ENCODE measurements around the gene ATG16L2.
"Not testable (repeated sequence)": the region's sequence is repeated elsewhere in the genome, so short reads cannot be mapped to it uniquely, and the experiment has no call there.

Gene ATG16L2

DNA sequence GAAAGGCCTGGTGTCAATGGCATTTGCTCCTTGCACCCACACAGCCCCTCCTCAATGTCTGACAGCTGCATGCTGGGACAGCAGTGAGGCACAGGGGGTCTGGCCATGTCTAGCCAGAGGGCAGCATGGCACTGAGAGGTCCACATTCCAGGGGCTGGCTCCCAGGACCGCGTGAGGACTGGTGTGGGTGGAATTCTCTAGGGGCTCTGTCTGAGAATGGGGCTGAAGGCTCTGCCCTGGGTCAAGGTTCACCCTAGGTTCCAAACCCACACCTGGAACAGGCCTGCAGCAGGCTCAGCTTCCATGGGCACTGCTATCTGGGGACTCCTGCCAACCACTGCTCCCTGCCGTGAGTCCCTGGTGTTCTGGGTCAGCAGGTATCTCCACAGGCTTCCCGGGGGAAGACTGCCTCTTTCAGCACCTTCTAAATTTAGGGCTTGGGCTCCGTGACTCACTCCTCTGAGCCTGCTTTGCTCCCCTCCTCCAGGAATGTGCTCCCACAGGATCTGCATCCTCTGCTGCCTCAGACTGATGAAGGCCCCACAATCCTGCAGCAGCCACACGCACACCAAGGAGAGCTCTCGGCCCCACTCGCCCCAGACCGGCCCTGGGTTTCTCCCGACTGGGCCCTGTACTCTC is 24.6 kb upstream of the ATG16L2 start:
- Histone ChIP-seq H3K9me3 (ENCODE audit: control insufficient read depth, insufficient read depth, low read depth, low read length) (no peaks in the 10 kb centered on the region), H3K27ac (ENCODE audit: extremely low read depth, low read depth, low read length) (no peak overlapping the region), H3K4me3 (ENCODE audit: low read depth, low read length) (no peak overlapping the region), H3K36me3 (ENCODE audit: control insufficient read depth in 2 of 2, insufficient read depth in 1 of 2, low read length in 2 of 2) (no peaks in the 10 kb centered on the region), H3K4me1 (ENCODE audit: control insufficient read depth, insufficient read depth, low read length) (no peaks in the 10 kb centered on the region)
- TF ChIP-seq, protein P1, sequence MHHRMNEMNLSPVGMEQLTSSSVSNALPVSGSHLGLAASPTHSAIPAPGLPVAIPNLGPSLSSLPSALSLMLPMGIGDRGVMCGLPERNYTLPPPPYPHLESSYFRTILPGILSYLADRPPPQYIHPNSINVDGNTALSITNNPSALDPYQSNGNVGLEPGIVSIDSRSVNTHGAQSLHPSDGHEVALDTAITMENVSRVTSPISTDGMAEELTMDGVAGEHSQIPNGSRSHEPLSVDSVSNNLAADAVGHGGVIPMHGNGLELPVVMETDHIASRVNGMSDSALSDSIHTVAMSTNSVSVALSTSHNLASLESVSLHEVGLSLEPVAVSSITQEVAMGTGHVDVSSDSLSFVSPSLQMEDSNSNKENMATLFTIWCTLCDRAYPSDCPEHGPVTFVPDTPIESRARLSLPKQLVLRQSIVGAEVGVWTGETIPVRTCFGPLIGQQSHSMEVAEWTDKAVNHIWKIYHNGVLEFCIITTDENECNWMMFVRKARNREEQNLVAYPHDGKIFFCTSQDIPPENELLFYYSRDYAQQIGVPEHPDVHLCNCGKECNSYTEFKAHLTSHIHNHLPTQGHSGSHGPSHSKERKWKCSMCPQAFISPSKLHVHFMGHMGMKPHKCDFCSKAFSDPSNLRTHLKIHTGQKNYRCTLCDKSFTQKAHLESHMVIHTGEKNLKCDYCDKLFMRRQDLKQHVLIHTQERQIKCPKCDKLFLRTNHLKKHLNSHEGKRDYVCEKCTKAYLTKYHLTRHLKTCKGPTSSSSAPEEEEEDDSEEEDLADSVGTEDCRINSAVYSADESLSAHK (tag by site-specific recombination; IDR thresholded peaks at IDR 0.05), result no peak
- TF ChIP-seq ZIC2 (tag by site-specific recombination; IDR thresholded peaks at IDR 0.05) (peak; percentile 84), ZNF585B (tag by site-specific recombination; IDR thresholded peaks at IDR 0.05) (no peak), YY1 (tag by site-specific recombination; IDR thresholded peaks at IDR 0.05) (no peak), ZBTB21 (tag by site-specific recombination; IDR thresholded peaks at IDR 0.05) (no peak), ZNF670 (tag by site-specific recombination; IDR thresholded peaks at IDR 0.05; ENCODE audit: low read depth) (no peak), ZNF768 (tag by site-specific recombination; IDR thresholded peaks at IDR 0.05) (no peak), ZNF426 (tag by site-specific recombination; IDR thresholded peaks at IDR 0.05) (no peak), ZNF394 (tag by site-specific recombination; IDR thresholded peaks at IDR 0.05; ENCODE audit: borderline replicate concordance) (no peak), ZNF629 (tag by site-specific recombination; IDR thresholded peaks at IDR 0.05) (no peak), ZEB2 (tag by site-specific recombination; IDR thresholded peaks at IDR 0.05) (no peak), GLIS1 (tag by site-specific recombination; IDR thresholded peaks at IDR 0.05) (peak; percentile 23; the same call in 1 of the 2 replicates)
- TF ChIP-seq, protein P2, sequence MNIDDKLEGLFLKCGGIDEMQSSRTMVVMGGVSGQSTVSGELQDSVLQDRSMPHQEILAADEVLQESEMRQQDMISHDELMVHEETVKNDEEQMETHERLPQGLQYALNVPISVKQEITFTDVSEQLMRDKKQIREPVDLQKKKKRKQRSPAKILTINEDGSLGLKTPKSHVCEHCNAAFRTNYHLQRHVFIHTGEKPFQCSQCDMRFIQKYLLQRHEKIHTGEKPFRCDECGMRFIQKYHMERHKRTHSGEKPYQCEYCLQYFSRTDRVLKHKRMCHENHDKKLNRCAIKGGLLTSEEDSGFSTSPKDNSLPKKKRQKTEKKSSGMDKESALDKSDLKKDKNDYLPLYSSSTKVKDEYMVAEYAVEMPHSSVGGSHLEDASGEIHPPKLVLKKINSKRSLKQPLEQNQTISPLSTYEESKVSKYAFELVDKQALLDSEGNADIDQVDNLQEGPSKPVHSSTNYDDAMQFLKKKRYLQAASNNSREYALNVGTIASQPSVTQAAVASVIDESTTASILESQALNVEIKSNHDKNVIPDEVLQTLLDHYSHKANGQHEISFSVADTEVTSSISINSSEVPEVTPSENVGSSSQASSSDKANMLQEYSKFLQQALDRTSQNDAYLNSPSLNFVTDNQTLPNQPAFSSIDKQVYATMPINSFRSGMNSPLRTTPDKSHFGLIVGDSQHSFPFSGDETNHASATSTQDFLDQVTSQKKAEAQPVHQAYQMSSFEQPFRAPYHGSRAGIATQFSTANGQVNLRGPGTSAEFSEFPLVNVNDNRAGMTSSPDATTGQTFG (tag by site-specific recombination; IDR thresholded peaks at IDR 0.05; ENCODE audit: borderline replicate concordance), result no peak
- CTCF ChIA-PET, result interaction anchor here (0.6 to 2.5 kb wide), 2 partner anchors 65 to 569 kb away, joined by 3 to 15 read pairs; no protein-coding TSS in a partner anchor
- POLR2A ChIA-PET, result no interaction called here

- H3K9me3 ChIP-seq (ENCODE audit: control insufficient read depth, insufficient read depth, low read depth, low read length); CTCF ChIA-PET; H3K4me1 ChIP-seq (ENCODE audit: control insufficient read depth, insufficient read depth, low read length); POLR2A ChIA-PET; H3K27ac ChIP-seq (ENCODE audit: extremely low read depth, low read depth, low read length); H3K36me3 ChIP-seq (ENCODE audit: control insufficient read depth in 2 of 2, insufficient read depth in 1 of 2, low read length in 2 of 2); H3K4me3 ChIP-seq (ENCODE audit: low read depth, low read length): not testable (repeated sequence)
- TF ChIP-seq ZNF335 (tag by site-specific recombination; conservative IDR thresholded peaks at IDR 0.05), result 0 out of 2 replicates have a peak, but pooled peaks have one; percentile 36
Observed at GRCh38 chr11:72791228-72791627, 23.0 kb upstream of the ATG16L2 start.

GRCh38 chr11:72792437-72793021 is 21.7 kb upstream of the ATG16L2 start:
- H3K27ac ChIP-seq (ENCODE audit: extremely low read depth, low read depth, low read length), result no peak overlapping the region
- no peak overlapping the region for H3K4me3 ChIP-seq (ENCODE audit: low read depth, low read length)
- ChIA-PET POLR2A (interaction anchor here (0.6 to 2.8 kb wide), 3 partner anchors 14 to 67 kb away, joined by 4 to 12 read pairs (median 6); no protein-coding TSS in a partner anchor), CTCF (interaction anchor here (0.5 to 4.0 kb wide), 13 partner anchors 21 to 848 kb away, joined by 3 to 57 read pairs (median 4); no protein-coding TSS in a partner anchor)
- H3K9me3 ChIP-seq (ENCODE audit: control insufficient read depth, insufficient read depth, low read depth, low read length), result no peaks in the 10 kb centered on the region
- no peaks in the 10 kb centered on the region for H3K36me3 ChIP-seq (ENCODE audit: control insufficient read depth in 2 of 2, insufficient read depth in 1 of 2, low read length in 2 of 2)
- no peaks in the 10 kb centered on the region for H3K4me1 ChIP-seq (ENCODE audit: control insufficient read depth, insufficient read depth, low read length)
- TF ChIP-seq ZNF521 (tag by site-specific recombination; IDR thresholded peaks at IDR 0.05) (no peak), BCL11B (tag by site-specific recombination; IDR thresholded peaks at IDR 0.05; ENCODE audit: low read depth) (no peak), ZNF664 (tag by site-specific recombination; IDR thresholded peaks at IDR 0.05) (no peak), MYNN (tag by site-specific recombination; IDR thresholded peaks at IDR 0.05; ENCODE audit: borderline replicate concordance) (no peak), ZNF639 (tag by site-specific recombination; IDR thresholded peaks at IDR 0.05) (no peak)
- TF ChIP-seq, protein P3, sequence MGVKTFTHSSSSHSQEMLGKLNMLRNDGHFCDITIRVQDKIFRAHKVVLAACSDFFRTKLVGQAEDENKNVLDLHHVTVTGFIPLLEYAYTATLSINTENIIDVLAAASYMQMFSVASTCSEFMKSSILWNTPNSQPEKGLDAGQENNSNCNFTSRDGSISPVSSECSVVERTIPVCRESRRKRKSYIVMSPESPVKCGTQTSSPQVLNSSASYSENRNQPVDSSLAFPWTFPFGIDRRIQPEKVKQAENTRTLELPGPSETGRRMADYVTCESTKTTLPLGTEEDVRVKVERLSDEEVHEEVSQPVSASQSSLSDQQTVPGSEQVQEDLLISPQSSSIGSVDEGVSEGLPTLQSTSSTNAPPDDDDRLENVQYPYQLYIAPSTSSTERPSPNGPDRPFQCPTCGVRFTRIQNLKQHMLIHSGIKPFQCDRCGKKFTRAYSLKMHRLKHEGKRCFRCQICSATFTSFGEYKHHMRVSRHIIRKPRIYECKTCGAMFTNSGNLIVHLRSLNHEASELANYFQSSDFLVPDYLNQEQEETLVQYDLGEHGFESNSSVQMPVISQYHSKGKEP (tag by site-specific recombination; IDR thresholded peaks at IDR 0.05), result no peak
- TF ChIP-seq, protein P1 (tag by site-specific recombination; IDR thresholded peaks at IDR 0.05), result no peak

Data from HEK293 (cell line).